Body of pancreas (tissue), 4 donors: ENCODE measurements around the gene KLK10. TPM values are rescaled to one million over a fixed set of nuclear protein-coding genes. Genes with fewer than 3 reads are reported as not detected.

Experiments
- ATAC-seq: fragments of 150-250 bp; one replicate; pipeline ENCODE4 v1.9.1; 2016
- DNase-seq, 4 donors: peaks; one replicate each; pipeline ENCODE4 v3.0.0-alpha.2; 2019
- H3K27ac ChIP-seq, 4 donors: fragments of 200-600 bp; sonication (generic); 1 replicate in 3 of 4; 2 replicates in 1 of 4; pipeline versions ENCODE4 v1.5.1 to v1.6.1; 2016 to 2019; ENCODE audit warnings: mild to moderate bottlenecking in 1 of 4, mixed read lengths in 1 of 4, moderate library complexity in 1 of 4
- H3K27me3 ChIP-seq, 2 donors: fragments of 200-600 bp; sonication (generic); one replicate each; pipeline ENCODE4 v1.6.0; 2016; ENCODE audit warnings: mild to moderate bottlenecking in 1 of 2
- H3K36me3 ChIP-seq, 2 donors: fragments of 200-600 bp; sonication (generic); replicated peaks in 1 of 2; 2 replicates each; pipeline ENCODE4 v1.5.1; 2016; ENCODE audit warnings: low read depth in 2 of 2; ENCODE audit not compliant: insufficient read depth in 1 of 2
- H3K4me1 ChIP-seq: fragments of 200-600 bp; sonication (generic); one replicate; pipeline ENCODE4 v1.6.0; 2016
- H3K4me3 ChIP-seq, 2 donors: fragments of 200-600 bp; sonication (generic); 1 replicate in 1 of 2; 2 replicates in 1 of 2; pipeline ENCODE4 v1.5.1; 2016 to 2019
- H3K9me3 ChIP-seq, 3 donors: fragments of 200-600 bp; sonication (generic); 1 replicate in 2 of 3; 2 replicates in 1 of 3; pipeline ENCODE4 v1.5.1; 2016
- POLR2A ChIP-seq, 3 donors: fragments of 450-650 bp; IDR thresholded peaks; one replicate each; pipeline ENCODE4 v1.6.1; 2016; ENCODE audit warnings: antibody characterized with exemption in 3 of 3, mild to moderate bottlenecking in 2 of 3
- WGBS, 2 donors: methylation state at CpG; one replicate each; pipeline ENCODE4 v1.1.5; 2017; 5-methylcytosine and 5-hydroxymethylcytosine counted together
- intact Hi-C: fragments of 100-400 bp; cut with DNase I; formaldehyde crosslinking; loops from one replicate; pipeline ENCODE4 v1.15.1; 2023
- total RNA-seq, 2 donors: library from RNA; depleted of rRNA; stranded (reverse); fragments of >200 nt; gene quantifications; one replicate each; pipeline ENCODE4 v1.1.0, GENCODE V29; 2016
- TF ChIP-seq, protein P1 (sequence below), 7 experiments: fragments of 450-650 bp in 4 of 7; fragments of 200-600 bp in 3 of 7; sonication (generic) in 3 of 7; IDR thresholded peaks; one replicate each; pipeline ENCODE4 v1.5.1; 2016 to 2019; ENCODE audit warnings: antibody characterized with exemption in 7 of 7

Gene KLK10
- total RNA-seq, 2 donors from 2014 or later, result not detected

- no peak overlapping the region for H3K27ac ChIP-seq
Measured at GRCh38 chr19:51002089-51002532, 17.4 kb downstream of the KLK10 start.

GRCh38 chr19:51001515-51001914, 18.0 kb downstream of the KLK10 start, which contains the start of gene KLK8:
Gene KLK8, minus strand, starts transcription at chr19:51001604. Its CDS starts 437 bp downstream, at chr19:51001167.
- no peaks in the 10 kb centered on the region for H3K9me3 ChIP-seq
- no peak for ATAC-seq

More at GRCh38 chr19:51002089-51002532, 17.4 kb downstream of the KLK10 start:
- WGBS, 2 donors, result 37 to 48% methylated on average over 12 of the region's 12 CpGs
- no peaks in the 10 kb centered on the region for H3K27me3 ChIP-seq
- no peaks in the 10 kb centered on the region for H3K4me1 ChIP-seq
- TF ChIP-seq POLR2A (IDR thresholded peaks at IDR 0.05), result no peak
- TF ChIP-seq, protein P1, sequence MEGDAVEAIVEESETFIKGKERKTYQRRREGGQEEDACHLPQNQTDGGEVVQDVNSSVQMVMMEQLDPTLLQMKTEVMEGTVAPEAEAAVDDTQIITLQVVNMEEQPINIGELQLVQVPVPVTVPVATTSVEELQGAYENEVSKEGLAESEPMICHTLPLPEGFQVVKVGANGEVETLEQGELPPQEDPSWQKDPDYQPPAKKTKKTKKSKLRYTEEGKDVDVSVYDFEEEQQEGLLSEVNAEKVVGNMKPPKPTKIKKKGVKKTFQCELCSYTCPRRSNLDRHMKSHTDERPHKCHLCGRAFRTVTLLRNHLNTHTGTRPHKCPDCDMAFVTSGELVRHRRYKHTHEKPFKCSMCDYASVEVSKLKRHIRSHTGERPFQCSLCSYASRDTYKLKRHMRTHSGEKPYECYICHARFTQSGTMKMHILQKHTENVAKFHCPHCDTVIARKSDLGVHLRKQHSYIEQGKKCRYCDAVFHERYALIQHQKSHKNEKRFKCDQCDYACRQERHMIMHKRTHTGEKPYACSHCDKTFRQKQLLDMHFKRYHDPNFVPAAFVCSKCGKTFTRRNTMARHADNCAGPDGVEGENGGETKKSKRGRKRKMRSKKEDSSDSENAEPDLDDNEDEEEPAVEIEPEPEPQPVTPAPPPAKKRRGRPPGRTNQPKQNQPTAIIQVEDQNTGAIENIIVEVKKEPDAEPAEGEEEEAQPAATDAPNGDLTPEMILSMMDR (IDR thresholded peaks at IDR 0.05), result no peak
- no peaks in the 10 kb centered on the region for H3K9me3 ChIP-seq
- intact Hi-C loops, result no loop called here
- H3K36me3 ChIP-seq, result no peaks in the 10 kb centered on the region
- H3K4me3 ChIP-seq, result no peak overlapping the region
- DNase-seq (no peak), ATAC-seq (no peak)

GRCh38 chr19:51000981-51001380, 18.5 kb downstream of the KLK10 start:
- Histone ChIP-seq H3K4me1 (no peaks in the 10 kb centered on the region), H3K27ac (no peak overlapping the region), H3K9me3 (no peaks in the 10 kb centered on the region), H3K27me3 (no peaks in the 10 kb centered on the region), H3K36me3 (no peaks in the 10 kb centered on the region), H3K4me3 (no peak overlapping the region)
- TF ChIP-seq, protein P1 (IDR thresholded peaks at IDR 0.05), result no peak
- no peak for TF ChIP-seq POLR2A (IDR thresholded peaks at IDR 0.05)
- 14 to 18% methylated on average over 16 of the region's 16 CpGs for WGBS, 2 donors
- DNase-seq (no peak), ATAC-seq (no peak)
- intact Hi-C loops, result no loop called here

More at GRCh38 chr19:51001515-51001914, 18.0 kb downstream of the KLK10 start, which contains the start of gene KLK8:
- Histone ChIP-seq H3K4me3 (no peak within 1 kb of the TSS), H3K36me3 (no peaks in the 10 kb centered on the region), H3K27me3 (no peaks in the 10 kb centered on the region), H3K27ac (no peak within 1 kb of the TSS), H3K4me1 (no peaks in the 10 kb centered on the region)
- intact Hi-C loops, result no loop called here
- no peak for DNase-seq
- WGBS, 2 donors, result 25 to 42% methylated on average over 6 to 7 of the region's 7 CpGs
- TF ChIP-seq, protein P1 (IDR thresholded peaks at IDR 0.05), result no peak
- TF ChIP-seq POLR2A (IDR thresholded peaks at IDR 0.05), result no peak

DNA sequence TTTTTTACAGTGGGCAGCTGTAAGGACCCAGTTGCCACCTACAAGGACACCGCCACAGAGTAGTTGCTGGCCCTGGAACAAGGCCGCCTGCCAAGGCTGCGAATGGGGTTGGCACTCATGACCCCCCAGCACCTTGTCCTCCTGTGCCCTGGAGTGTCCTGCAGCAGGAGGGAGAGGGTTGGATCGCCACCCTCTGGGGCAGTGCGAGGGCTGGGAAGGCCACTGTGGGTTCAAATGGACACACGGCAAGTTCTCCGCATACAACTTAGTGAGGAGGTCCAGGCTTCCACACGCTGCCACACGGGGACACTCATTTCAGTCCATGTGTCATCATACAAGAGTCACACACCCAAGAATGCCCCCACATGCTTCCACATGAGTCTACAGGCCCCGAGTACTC, 19.1 kb downstream of the KLK10 start:
- no peaks in the 10 kb centered on the region for H3K4me1 ChIP-seq
- intact Hi-C loops, result no loop called here
- no peak overlapping the region for H3K27ac ChIP-seq
- 70 to 72% methylated on average over 8 to 10 of the region's 10 CpGs for WGBS, 2 donors
- H3K4me3 ChIP-seq, result no peak overlapping the region
- DNase-seq, result no peak
- ATAC-seq, result no peak
- TF ChIP-seq, protein P1 (IDR thresholded peaks at IDR 0.05), result no peak
- TF ChIP-seq POLR2A (IDR thresholded peaks at IDR 0.05), result no peak
- no peaks in the 10 kb centered on the region for H3K27me3 ChIP-seq
- no peaks in the 10 kb centered on the region for H3K36me3 ChIP-seq
- H3K9me3 ChIP-seq, result no peaks in the 10 kb centered on the region

DNA sequence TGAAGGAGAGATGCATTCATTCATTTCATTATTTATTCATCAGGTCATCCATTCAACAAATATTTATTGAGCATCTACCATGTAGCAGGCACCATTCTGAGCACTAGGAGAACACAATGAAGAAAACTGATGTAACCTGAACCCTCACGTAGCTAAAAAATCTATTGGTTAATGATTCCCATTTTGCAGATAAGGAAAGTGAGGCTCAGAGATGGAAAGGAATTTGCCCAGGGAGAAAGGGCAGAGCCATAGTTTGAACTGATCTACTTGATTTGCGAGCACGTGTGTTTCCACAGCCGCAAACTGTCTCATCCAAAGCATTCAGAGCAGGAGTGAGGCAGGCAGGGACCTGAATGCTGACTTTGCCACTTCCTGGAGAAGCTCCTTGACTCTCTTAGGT, 20.8 kb downstream of the KLK10 start:
- H3K27me3 ChIP-seq, result no peaks in the 10 kb centered on the region
- DNase-seq (no peak), ATAC-seq (no peak)
- intact Hi-C loops, result no loop called here
- no peaks in the 10 kb centered on the region for H3K4me1 ChIP-seq
- H3K4me3 ChIP-seq, result no peak overlapping the region
- 27 to 35% methylated on average over 4 of the region's 4 CpGs for WGBS, 2 donors
- H3K36me3 ChIP-seq, result no peaks in the 10 kb centered on the region
- no peak for TF ChIP-seq POLR2A (IDR thresholded peaks at IDR 0.05)
- TF ChIP-seq, protein P1 (IDR thresholded peaks at IDR 0.05), result no peak
- no peaks in the 10 kb centered on the region for H3K9me3 ChIP-seq
- no peak overlapping the region for H3K27ac ChIP-seq
